Activated naive CD4-positive, alpha-beta T cell treated with anti-CD3 and anti-CD28 coated beads for 36 hours (primary cell): ENCODE results near the gene TMEM45B. TPM values are rescaled to one million over a fixed set of nuclear protein-coding genes. Genes with fewer than 3 reads are reported as not detected.
"Not testable (repeated sequence)": the region's sequence is repeated elsewhere in the genome, so short reads cannot be mapped to it uniquely, and the experiment has no call there.

ENCODE experiments used
- CTCF ChIA-PET: fragments of 350-600 bp; sonication (Branson Sonifier 250); formaldehyde crosslinking; loops from one replicate; lab custom pipeline; 2021; ENCODE audit warnings: antibody characterized with exemption; lab: Charles Lee
- DNase-seq: peaks from one replicate; pipeline ENCODE4 v3.0.0-alpha.2; 2020
- H3K27ac Mint-ChIP-seq: one replicate; pipeline ENCODE4 v1.8.0; 2021; ENCODE audit warnings: mild to moderate bottlenecking, mixed read lengths
- H3K27me3 Mint-ChIP-seq: one replicate; pipeline ENCODE4 v1.8.0; 2021; ENCODE audit warnings: low read depth, mixed read lengths
- H3K36me3 Mint-ChIP-seq: one replicate; pipeline ENCODE4 v1.8.0; 2021; ENCODE audit warnings: low read depth, mixed read lengths
- H3K4me1 Mint-ChIP-seq: one replicate; pipeline ENCODE4 v1.8.0; 2021; ENCODE audit warnings: low read depth, mixed read lengths
- H3K4me3 Mint-ChIP-seq: one replicate; pipeline ENCODE4 v1.8.0; 2021; ENCODE audit warnings: mild to moderate bottlenecking, moderate library complexity, mixed read lengths
- H3K9me3 Mint-ChIP-seq: one replicate; pipeline ENCODE4 v1.8.0; 2021; ENCODE audit warnings: mixed read lengths
- intact Hi-C: fragments of 100-400 bp; cut with micrococcal nuclease; formaldehyde crosslinking; loops from one replicate; pipeline ENCODE4 v1.15.1; 2023
- total RNA-seq, 2 experiments: library from RNA; stranded (reverse); gene quantifications; one replicate each; pipeline ENCODE4 v1.2.3, GENCODE V29; 2021

TMEM45B gene
- total RNA-seq, 2 experiments from 2014 or later: 3.8 to 3.9 TPM

DNA sequence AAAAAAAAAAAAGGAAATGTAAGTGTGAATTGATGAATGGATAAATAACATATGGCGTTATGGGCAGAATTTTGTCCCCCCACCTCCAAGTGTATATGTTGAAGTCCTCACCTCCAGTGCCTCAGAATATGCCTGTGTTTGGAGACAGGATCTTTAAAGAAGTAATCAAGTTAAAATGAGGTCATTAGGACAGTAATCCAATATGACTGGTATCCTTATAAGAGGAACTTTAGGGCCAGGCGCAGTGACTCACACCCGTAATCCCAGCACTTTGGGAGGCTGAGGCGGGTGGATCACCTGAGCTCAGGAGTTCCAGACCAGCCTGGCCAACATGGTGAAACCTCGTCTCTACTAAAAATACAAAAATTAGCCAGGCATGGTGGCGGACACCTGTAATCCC is 17.6 kb downstream of the TMEM45B start:
- H3K4me1 Mint-ChIP-seq, CTCF ChIA-PET, H3K27ac Mint-ChIP-seq, DNase-seq, H3K36me3 Mint-ChIP-seq, H3K27me3 Mint-ChIP-seq, H3K4me3 Mint-ChIP-seq, H3K9me3 Mint-ChIP-seq, intact Hi-C loops: not testable (repeated sequence)

DNA sequence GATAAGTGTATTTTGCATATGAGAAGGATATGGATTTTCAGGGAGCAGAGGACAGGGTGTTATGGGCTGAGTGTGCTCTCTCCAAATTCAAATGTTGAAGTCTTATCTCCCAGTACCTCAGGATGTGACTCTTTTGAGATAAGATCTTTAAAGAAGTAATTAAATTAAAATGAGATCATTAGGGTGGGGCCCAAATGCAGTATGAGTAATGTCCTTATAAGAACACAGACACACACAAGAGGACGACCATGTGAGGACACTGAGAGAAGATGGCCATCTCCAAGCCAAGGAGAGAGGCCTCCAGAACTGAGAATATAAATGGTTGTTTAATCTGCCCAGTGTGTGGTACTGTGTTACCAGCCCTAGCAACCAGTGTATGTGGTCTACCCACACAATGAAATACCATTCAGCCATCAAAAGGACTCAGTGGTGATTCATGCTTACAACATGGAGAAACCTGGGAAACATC is 20.8 kb downstream of the TMEM45B start:
- intact Hi-C loops, DNase-seq, H3K27ac Mint-ChIP-seq, CTCF ChIA-PET, H3K9me3 Mint-ChIP-seq, H3K27me3 Mint-ChIP-seq, H3K4me3 Mint-ChIP-seq, H3K36me3 Mint-ChIP-seq: not testable (repeated sequence)
- H3K4me1 Mint-ChIP-seq: peaks cover 17% of the 10 kb centered on the region

DNA sequence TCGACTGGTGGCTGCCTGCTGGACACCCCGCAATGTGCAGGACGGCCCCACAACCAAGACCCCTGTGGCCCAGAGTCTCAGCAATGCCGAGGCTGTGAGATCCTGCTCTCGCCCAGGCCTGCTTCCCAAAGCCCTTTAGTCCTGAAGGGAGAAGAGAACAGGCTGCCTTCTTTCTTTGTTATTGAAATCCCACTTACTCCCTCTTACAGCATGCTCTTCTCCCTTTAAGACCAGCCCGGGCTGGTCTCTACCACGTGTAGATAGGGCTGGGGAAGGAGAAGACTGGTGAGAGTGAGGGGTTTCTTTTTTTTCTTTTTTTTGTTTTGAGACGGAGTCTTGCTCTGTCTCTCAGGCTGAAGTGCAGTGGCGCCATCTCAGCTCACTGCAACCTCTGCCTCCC is 21.3 kb downstream of the TMEM45B start:
- Mint-ChIP-seq H3K27ac (no peak overlapping the region), H3K9me3 (peaks cover 3% of the 10 kb centered on the region), H3K4me3 (no peak overlapping the region), H3K36me3 (peaks cover 2% of the 10 kb centered on the region), H3K27me3 (no peaks in the 10 kb centered on the region), H3K4me1 (peaks cover 22% of the 10 kb centered on the region)
- CTCF ChIA-PET: no interaction called here
- no peak for DNase-seq
- intact Hi-C loops: no loop called here

DNA sequence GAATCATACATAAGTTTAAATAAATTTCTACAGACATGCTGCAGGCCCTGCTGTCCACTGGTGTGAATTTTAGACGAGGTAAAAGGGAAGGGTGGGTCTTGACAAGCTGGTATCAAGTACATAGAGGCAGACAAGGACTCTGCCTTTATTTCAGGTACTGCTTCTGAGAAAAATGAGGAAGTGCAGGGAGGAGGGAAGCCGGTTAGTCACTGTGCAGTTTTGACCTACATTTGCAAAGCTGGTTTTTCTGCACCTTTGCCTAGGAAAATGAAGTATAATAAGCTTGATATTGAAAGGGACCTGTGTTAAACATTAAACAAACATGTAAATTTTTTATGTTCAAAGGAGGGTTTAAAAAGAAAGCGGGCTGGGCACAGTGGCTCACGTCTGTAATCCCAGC is 24.6 kb downstream of the TMEM45B start:
- no peaks in the 10 kb centered on the region for H3K27me3 Mint-ChIP-seq
- no peak for DNase-seq
- H3K4me3 Mint-ChIP-seq: no peak overlapping the region
- peaks cover 31% of the 10 kb centered on the region for H3K4me1 Mint-ChIP-seq
- H3K27ac Mint-ChIP-seq: no peak overlapping the region
- H3K36me3 Mint-ChIP-seq: peaks cover 2% of the 10 kb centered on the region
- CTCF ChIA-PET: interaction anchor here (0.6 kb wide), 1 partner anchor 50 kb away, joined by 3 read pairs; no protein-coding TSS in a partner anchor
- H3K9me3 Mint-ChIP-seq: peaks cover 6% of the 10 kb centered on the region
- intact Hi-C loops: no loop called here

DNA sequence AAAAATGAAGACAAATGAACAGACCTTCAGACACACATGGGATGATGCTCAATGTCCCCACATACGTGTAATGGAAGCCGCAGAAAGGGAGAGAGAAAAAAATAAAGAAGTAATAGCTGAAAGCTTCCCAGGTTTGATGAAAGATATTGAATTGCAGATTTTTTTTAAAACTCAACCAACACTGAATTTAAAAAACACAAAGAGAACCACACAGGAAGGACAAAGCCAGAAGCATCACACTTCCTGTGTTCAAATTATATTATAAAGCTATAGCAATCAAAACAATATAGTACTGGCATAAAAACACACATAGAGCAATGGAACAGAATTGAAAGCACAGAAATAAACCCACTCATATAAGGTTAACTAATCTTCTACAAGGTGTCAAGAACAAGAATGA is 26.5 kb downstream of the TMEM45B start:
- H3K4me1 Mint-ChIP-seq: peaks cover 46% of the 10 kb centered on the region
- CTCF ChIA-PET: interaction anchor here (1.2 kb wide), 1 partner anchor 32 kb away, joined by 3 read pairs; no protein-coding TSS in a partner anchor
- peaks cover 2% of the 10 kb centered on the region for H3K36me3 Mint-ChIP-seq
- H3K27ac Mint-ChIP-seq: no peak overlapping the region
- intact Hi-C loops: no loop called here
- DNase-seq: no peak
- H3K4me3 Mint-ChIP-seq: no peak overlapping the region
- peaks cover 6% of the 10 kb centered on the region for H3K9me3 Mint-ChIP-seq
- no peaks in the 10 kb centered on the region for H3K27me3 Mint-ChIP-seq

DNA sequence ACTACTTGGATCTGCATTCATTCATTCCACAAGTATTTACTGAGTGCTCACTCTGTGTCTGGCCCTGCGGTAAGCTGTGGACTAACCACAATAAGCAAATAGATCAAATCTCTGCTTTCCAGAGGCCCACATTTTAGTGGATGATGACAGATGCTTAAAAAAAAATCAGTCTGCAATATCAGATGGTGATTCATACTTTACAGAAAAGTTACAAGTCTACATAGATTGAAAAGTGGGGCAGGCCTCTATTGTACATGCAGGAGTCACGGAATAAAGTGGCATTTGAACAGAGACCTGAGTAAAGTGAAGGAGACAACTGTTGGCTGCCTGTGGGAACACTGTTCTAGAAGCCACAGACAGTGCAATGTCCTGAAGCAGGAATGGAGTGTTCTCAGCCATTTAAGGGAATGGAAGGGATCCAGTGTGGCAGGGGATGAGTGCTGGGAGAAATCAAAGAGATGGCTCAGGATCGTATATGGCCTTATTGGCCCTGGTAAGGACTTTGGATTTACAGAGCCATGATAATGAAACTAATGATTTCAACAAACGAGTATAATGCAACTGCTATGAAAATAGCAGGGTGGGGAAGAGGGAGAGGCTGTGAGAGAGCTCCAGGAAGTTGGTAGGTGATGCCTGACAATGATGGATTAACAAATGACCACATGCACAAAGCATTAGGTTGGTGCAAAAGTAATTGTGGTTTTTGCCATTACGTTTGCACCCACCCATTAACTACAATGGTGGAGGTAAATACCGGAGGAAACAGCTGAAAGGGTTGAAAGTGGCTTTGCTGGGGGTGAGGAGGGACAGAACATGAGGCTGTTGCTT is 31.1 kb downstream of the TMEM45B start:
- Mint-ChIP-seq H3K4me1 (peaks cover 30% of the 10 kb centered on the region), H3K27me3 (no peaks in the 10 kb centered on the region), H3K9me3 (peaks cover 4% of the 10 kb centered on the region), H3K4me3 (no peak overlapping the region), H3K27ac (no peak overlapping the region), H3K36me3 (no peaks in the 10 kb centered on the region)
- intact Hi-C loops: no loop called here
- CTCF ChIA-PET: interaction anchor here (0.5 to 0.6 kb wide), 3 partner anchors 93 to 285 kb away, joined by 3 read pairs; no protein-coding TSS in a partner anchor
- peak; percentile 18 for DNase-seq

DNA sequence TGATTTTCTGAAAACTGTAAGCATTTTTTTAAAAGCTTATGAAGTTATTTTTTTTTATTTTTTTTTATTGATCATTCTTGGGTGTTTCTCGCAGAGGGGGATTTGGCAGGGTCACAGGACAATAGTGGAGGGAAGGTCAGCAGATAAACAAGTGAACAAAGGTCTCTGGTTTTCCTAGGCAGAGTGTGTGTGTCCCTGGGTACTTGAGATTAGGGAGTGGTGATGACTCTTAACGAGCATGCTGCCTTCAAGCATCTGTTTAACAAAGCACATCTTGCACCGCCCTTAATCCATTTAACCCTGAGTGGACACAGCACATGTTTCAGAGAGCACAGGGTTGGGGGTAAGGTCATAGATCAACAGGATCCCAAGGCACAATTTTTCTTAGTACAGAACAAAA is 31.7 kb downstream of the TMEM45B start:
- intact Hi-C loops, H3K27ac Mint-ChIP-seq, H3K36me3 Mint-ChIP-seq, H3K27me3 Mint-ChIP-seq, H3K9me3 Mint-ChIP-seq, DNase-seq, H3K4me3 Mint-ChIP-seq: not testable (repeated sequence)
- CTCF ChIA-PET: interaction anchor here (0.5 kb wide), 1 partner anchor 94 kb away, joined by 3 read pairs; no protein-coding TSS in a partner anchor
- H3K4me1 Mint-ChIP-seq: peaks cover 24% of the 10 kb centered on the region

DNA sequence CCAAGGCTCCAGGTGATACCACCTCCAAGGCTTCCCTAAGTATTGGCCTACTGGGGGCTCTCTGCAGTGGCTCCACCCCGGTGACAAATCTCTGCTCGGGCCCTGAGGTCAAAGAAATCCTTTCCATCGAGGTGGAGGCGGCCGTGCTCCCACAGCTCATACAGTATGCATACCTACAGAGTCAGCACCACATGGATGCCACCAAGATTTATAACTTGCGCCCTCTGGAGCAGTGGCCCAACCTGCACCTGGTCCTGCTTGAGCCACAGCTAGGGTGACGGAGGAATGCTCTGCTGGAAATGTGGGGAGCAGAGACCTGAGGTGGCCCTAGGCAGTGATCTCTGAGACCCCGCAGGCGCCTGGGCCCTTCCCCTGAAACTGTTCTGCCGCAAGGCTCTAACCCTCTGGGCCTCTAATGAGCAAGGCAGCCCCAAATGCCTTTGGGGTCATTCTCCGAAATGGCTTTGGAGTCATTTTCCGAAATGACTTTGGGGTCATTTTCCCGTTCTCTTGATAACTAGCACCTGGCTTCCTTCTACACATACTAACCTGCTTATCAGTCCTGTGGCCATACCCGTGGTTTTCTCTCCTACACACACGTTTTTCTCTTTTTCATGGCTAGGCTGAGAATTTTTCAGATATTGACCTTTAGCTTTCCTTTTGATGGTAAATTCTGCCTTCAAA is 33.9 kb downstream of the TMEM45B start:
- Mint-ChIP-seq H3K27ac (no peak overlapping the region), H3K4me1 (peaks cover 41% of the 10 kb centered on the region), H3K27me3 (no peaks in the 10 kb centered on the region), H3K36me3 (peaks cover 2% of the 10 kb centered on the region), H3K9me3 (no peaks in the 10 kb centered on the region), H3K4me3 (no peak overlapping the region)
- no peak for DNase-seq
- intact Hi-C loops: loop anchor here (5.0 kb wide), 2 partner anchors 62 to 487 kb away; no protein-coding TSS in a partner anchor
- CTCF ChIA-PET: interaction anchor here (1.1 kb wide), 1 partner anchor 64 kb away, joined by 3 read pairs; no protein-coding TSS in a partner anchor

DNA sequence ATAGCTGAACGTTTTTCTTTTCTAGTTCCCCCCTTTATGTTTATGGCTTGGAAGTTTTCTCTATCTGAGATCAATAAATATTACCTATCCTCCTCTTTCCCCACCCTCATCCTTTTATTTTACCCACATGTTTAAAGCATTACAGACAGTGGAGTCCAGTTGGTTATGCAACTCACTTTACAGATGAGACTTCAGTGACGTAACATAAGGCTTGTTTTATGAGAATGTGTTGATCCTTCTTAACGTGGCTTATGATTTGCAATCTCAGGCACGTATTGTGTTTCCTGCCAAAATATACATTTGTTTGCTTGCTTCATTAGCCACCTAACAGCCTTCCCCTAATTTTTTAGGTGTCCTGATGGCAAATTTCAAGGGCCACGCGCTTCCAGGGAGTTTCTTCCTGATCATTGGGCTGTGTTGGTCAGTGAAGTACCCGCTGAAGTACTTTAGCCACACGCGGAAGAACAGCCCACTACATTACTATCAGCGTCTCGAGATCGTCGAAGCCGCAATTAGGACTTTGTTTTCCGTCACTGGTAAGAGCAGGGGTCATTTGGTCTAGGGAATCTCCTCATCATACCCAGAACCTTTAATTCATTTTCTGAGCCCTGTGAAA is 36.6 kb downstream of the TMEM45B start:
- Mint-ChIP-seq H3K4me1 (peaks cover 34% of the 10 kb centered on the region), H3K27me3 (no peaks in the 10 kb centered on the region), H3K4me3 (no peak overlapping the region), H3K27ac (no peak overlapping the region), H3K9me3 (no peaks in the 10 kb centered on the region), H3K36me3 (peaks cover 4% of the 10 kb centered on the region)
- intact Hi-C loops: loop anchor here (5.0 kb wide), 2 partner anchors 65 to 490 kb away; no protein-coding TSS in a partner anchor
- no peak for DNase-seq
- CTCF ChIA-PET: no interaction called here

DNA sequence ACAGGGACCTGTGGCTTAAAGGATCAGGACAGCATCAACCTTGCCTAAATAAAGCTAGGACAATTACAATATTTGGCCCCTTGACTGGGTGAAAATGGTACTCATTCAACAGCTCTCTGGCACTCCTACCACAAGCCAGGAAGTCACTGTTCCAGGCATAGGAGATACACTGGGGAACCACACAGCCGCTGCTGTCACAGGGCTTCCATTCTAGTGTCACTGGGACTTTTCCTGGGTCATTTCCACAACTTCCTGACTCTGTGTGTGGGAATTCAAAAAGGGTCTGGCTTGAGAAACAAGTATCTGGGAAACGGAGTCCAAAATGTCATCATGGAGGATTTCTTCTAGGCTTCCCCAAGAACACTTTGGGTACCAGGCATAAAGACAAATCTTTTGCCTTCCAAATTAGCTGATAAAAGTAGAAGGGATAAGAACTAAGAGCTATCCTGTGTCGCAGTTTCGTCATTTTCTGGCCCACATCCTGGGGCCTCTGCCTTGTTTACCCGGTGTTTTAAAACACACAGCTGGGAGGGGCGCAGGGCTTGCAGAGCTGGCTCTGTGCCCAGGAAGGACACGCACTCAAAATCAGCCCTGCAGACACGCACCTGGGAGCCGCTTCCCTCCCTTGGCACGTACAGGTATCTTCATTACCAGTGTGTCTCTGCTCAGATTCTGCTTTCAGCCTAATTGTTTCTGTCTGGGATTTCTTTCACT is 38.0 kb downstream of the TMEM45B start:
- intact Hi-C loops: loop anchor here (1.0 to 5.0 kb wide), 4 partner anchors 39 to 491 kb away; partner anchors contain the start of gene PRDM10
- Mint-ChIP-seq H3K4me1 (peaks cover 38% of the 10 kb centered on the region), H3K27ac (peak overlapping the region; percentile 86), H3K9me3 (no peaks in the 10 kb centered on the region), H3K36me3 (peaks cover 9% of the 10 kb centered on the region), H3K27me3 (no peaks in the 10 kb centered on the region), H3K4me3 (no peak overlapping the region)
- CTCF ChIA-PET: interaction anchor here (0.8 to 1.7 kb wide), 6 partner anchors 28 to 277 kb away, joined by 3 to 4 read pairs (median 3); no protein-coding TSS in a partner anchor
- DNase-seq: peak; percentile 84

DNA sequence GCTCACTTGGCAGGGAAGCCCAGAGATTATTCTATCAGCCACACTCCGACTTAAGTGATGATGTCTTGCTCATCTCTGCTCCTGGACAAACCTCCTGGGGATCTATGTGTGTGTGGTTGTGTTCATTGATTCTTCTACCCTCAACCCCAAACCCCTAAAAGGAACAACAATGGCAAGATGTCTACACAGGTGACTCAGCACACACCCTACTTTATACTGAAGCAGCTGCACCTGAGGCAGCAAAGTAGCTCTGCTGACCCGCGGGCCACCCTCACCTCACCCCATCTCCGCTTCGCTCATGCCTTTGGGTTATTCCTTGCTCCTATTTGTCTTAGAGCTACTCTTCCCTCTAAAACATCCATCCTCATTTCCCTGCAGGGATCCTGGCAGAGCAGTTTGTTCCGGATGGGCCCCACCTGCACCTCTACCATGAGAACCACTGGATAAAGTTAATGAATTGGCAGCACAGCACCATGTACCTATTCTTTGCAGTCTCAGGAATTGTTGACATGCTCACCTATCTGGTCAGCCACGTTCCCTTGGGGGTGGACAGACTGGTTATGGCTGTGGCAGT is 38.7 kb downstream of the TMEM45B start:
- Mint-ChIP-seq H3K4me3 (no peak overlapping the region), H3K36me3 (peaks cover 11% of the 10 kb centered on the region)
- CTCF ChIA-PET: interaction anchor here (1.0 to 1.7 kb wide), 4 partner anchors 27 to 88 kb away, joined by 3 read pairs; no protein-coding TSS in a partner anchor

More for the DNA sequence above, 38.7 kb downstream of the TMEM45B start:
- H3K9me3 Mint-ChIP-seq: no peaks in the 10 kb centered on the region
- no peak for DNase-seq
- H3K4me1 Mint-ChIP-seq: peaks cover 42% of the 10 kb centered on the region
- no peaks in the 10 kb centered on the region for H3K27me3 Mint-ChIP-seq
- intact Hi-C loops: loop anchor here (1.0 to 5.0 kb wide), 4 partner anchors 40 to 492 kb away; partner anchors contain the start of gene PRDM10
- H3K27ac Mint-ChIP-seq: peak overlapping the region; percentile 86
